NCI-H1694 (cell line): ENCODE data around the gene PIP5K1B.
A peak's percentile ranks its signal among the peaks of the same experiment; 100 is the strongest.

ENCODE experiments used
- DNase-seq: peaks from one replicate; lab custom pipeline; 2025; lab: John Stamatoyannopoulos, UW

The PIP5K1B gene

DNA sequence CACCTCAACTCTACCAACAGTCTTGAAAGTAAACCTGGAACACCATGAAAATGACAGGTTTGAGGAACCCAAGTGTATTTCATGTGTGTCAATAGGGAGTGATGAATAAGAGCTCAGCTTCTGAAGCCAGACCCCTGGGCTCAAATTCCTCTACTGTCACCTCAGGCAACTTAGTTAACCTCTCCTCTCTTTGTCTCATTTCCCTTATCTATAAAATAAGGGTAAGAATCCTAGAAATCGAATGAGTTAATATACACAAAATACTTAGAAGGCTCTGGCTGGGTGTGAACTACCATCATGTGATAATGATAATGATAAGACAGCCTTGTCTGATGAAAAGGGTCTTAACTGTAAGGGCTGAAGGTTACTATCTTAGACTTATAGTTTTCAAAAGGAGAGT lies 66.3 kb downstream of the PIP5K1B start:
- DNase-seq = no peak

DNA sequence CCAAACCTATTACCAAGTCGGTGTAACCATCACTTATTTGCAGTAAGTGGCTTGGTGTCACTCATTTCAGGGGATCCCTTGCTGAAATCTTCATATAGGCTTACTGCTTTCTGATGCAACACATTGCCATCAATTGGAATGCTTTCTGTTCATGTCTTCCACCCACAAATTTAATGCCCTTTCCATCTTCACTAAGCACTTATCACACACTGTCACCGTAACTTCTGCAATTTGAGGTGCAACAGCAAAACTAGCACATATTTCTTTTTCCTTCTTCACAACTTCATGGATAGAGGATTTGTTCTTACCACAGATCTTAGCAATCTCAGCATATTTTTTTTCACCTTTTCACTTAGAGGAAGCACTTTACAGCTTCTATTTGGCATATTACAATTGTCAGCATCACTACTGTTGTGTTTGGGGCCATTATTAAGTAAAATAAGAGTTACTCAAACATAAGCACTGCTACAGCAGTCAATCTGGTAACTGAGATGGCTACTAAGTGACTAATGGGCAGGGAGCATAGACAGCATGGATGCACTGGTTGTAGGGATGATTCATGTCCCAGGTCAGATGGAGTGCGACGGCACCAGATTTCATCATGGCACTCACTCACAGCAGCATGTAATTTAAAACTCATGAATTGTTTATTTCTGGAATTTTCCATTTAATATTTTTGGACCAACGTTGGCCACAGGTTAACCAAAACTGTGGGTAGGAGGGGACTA lies 70.1 kb downstream of the PIP5K1B start:
- no peak for DNase-seq

DNA sequence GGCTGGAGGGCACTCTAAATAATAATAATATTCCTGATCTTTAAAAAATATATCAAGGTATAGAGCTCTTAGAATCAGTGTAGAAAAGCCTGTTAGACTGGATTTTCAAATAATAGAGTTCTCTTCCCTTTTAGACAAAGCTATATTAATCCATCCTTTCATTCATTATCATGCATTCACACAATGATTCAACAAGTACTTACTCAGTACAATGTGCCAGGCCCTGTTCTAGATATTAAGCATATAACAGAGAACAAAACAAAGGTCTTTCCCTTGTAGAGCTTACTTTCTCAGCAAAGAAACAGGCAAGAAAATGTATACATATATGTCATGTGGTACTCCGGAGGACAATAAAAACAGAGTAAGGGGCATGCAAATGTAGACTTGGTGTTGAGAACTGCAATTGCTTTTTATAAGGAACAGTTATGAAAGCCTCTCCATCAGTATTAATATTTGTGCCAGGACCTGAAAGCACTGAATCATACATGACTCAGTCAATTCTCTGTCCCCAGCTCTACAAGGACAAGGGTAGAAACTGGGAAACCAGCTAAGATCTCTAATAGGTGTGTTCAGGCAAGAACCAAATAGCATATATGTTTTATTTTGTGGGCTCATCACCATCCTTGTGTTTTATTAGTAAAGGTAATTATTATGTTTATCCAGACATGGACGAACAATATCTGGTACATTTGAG lies 72.2 kb downstream of the PIP5K1B start:
- DNase-seq = no peak

DNA sequence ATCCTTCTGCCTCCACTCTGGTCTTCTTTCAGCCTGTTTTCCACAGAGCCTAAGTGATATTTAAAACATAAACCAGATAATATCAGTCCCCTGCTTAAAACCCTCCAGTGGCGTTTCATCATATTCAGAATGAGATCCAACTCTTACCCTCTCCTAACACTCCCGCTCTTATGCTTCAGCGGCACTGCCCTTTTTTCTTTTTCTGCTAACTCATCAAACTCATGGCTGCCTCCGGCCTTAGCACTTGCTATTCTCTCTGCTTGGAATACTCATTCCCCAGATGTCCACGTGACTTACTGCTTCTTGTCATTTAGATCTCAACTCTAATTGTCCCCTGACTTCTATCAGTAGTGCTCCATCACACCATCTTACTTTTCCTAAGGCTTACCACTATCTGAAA lies 73.6 kb downstream of the PIP5K1B start:
- DNase-seq = no peak

DNA sequence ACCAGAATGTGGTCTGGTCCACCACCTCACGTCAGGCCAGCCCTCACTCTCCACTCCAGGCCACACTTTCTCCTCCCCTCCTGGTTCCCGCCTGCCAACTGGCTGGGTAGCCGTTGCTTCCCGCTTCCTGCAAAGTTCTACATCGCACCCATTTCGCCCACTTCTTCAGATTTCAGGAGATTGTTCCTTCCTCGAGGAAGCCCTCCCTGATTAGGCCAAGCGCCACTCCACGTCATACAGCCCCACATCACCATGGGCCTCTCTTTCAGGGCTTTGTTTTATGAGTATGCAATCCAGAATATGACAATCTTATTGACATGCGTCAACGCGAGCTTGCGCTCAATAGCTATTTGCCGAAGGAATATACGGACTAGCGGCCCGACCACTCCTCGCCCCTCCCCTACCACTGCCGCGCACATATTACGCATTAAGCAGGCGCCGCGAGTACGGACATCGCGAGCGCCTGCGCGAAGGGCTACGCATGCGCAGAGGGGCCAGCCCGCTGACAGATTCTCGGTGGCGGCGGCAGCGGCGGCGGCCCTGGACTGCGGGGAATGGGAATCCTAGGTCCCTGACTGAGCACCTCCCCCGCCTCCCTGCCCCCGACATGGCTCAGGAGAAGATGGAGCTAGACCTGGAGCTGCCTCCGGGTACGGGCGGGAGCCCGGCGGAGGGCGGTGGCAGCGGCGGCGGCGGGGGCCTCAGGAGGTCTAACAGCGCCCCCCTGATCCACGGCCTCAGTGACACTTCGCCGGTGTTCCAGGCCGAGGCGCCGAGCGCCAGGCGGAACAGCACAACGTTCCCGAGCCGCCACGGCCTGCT lies 74.7 kb downstream of the PIP5K1B start:
- DNase-seq = peak; percentile 73

DNA sequence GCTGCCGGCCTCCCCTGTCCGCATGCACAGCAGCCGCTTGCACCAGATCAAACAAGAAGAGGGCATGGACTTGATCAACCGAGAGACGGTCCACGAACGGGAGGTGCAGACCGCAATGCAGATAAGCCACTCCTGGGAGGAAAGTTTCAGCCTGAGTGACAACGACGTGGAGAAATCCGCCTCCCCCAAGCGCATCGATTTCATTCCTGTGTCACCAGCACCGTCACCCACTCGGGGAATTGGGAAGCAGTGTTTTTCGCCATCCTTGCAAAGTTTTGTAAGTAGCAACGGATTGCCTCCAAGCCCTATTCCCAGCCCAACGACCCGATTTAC lies 75.3 kb downstream of the PIP5K1B start:
- no peak for DNase-seq

DNA sequence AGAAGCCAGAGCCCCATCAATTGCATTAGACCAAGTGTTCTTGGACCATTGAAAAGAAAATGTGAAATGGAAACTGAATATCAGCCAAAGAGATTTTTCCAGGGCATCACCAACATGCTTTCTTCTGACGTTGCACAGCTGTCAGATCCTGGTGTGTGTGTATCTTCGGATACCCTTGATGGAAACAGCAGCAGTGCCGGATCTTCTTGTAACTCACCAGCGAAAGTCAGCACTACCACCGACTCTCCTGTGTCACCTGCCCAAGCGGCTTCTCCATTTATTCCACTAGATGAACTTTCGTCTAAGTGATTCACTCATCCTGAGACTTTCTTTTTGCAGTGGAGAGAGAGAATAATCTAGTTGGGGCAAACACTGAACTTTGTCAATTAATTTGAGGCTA lies 75.7 kb downstream of the PIP5K1B start:
- DNase-seq = no peak

DNA sequence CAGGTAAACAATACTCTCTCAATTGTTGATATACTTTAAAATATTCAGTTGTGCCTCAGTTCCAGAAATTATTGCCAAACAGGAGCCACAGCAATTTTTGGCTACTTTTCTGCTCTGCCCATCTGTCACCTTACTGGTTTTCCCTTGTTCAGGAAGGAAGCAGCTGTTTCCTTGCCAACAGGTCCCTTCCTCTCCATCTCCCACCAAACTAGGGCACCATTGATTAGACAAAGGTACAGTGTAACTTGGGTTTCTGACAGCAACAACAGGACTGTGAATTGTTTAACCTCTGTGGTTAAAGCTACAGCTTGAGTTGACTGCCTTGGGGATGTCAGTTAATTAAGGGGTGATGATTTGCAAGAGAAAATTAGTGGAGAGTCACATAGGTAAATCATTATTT lies 76.9 kb downstream of the PIP5K1B start:
- DNase-seq = no peak

DNA sequence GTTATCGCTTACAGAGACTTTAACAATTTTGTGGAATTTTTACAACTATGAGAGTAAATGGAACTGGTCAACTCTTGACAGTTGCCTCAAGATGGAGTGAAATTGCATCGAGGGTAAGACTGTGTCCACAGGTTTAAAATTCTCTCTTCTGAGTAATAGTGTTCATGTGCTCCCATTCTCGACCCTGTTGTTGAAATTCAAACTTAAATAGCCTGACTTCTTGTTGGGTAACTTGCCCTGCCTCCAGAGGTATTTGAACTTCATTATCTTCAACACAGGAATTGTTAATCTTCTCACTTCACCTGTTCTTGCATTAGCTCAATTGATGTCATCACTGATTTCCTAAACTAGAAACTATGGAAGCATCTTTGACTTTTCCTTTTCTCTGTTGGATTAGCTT lies 77.5 kb downstream of the PIP5K1B start:
- no peak for DNase-seq

DNA sequence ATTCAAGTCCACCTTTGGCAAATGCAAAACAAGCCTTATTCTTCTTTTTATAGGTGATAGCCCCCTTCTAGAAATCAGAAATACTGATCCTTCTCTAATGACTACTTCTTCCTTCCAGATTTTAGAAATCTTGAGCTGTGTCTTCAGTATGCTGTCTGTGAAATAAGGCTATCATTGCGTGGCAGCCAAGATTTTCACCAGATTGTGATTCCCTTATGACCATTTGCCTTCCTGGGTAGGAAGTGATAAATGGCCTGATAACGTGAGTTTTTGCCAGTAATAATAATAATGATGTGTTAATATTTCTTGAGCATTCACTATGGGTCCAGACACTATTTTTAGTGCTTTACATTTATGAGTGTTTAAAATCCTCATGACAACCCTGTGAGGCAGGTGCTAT lies 80.9 kb downstream of the PIP5K1B start:
- DNase-seq = no peak

DNA sequence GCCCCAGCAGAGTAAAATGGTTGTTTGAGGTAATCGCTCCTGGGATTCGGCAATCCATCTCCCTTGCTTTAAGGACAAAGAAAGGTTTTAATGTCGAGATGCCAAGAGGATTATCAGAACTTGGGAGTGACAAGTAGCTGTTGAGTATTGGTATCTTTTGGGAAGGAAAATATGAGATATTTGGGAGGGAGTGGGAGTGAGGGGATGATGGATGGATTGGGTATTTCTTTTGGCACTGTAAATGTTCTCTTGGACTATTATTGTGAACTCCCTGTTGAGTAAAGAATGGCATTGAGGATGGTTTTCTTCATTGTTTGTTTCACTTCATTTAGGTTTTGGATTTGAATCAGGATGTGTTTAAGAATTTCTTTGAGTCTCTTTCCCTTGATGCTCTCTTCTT lies 86.1 kb downstream of the PIP5K1B start:
- DNase-seq = no peak

DNA sequence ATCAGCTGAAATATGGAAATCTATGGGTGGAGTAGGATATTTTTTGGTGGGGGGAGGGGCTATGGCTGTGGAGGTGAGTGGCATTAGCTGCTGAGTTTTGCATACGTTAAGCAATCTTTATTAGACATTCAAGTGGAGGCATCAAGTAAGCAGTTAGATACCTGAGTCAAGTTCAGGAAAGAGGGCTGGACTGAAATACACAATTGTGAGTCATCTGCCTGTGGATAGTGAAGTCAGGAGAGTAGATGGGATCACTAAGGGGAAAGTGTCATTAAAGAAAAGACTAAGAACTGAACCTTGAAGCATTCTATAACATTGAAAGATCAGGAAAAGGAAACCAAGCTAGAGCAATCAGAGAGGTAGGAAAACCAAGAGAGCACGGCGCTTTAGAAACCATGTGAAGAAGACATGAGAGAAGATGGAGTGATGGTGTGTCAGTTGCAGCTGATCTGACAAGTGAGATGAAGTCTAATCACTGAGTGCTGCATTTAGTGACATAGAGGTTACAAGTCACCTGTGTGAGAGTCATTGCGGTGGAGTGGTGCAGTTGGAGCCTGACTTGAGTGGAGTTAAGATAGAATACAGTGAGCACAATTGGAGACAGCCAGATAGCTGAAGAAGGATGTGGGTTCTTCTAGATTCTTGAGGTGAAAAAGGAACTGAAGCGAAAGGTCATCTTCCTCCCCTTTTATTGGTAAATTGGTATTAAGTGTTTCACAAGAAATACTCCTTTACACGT lies 88.7 kb downstream of the PIP5K1B start:
- no peak for DNase-seq

DNA sequence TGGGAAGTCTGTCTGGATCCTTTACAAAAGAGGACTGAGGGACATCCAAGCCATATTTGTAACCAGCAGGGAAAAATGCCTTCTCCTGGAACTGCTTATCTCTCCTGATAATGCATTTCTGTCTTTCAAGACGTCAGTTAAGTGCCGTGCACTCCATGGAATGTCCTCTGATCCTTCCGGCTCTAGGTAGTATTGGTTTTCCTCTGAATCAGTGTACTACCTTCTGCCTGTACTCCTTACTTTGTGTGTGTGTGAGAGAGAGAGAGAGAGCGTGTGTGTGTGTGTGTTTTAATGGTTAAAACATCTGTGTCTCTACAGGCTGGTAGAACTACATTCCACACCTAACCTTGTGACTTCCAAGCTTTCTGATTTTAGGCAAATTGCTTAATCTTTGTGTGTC lies 89.9 kb downstream of the PIP5K1B start:
- DNase-seq = no peak

DNA sequence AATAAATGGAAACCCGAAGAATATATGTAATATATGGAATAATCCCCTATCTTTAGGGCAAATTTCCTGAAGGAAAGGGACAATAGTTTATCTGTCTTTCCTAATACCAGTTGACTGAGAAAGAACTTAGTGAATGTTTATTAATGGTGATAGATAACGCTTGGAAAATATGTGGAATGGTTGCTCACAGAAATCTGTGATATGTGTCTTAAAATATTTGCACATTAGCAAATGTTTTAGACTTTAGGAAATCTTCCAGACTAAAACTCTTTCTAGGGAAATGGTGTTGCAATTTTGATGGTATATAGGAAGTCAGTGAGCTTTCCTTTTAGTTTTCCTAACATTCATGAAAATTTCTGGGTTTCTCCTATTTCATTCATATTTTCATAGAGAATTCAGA lies 90.4 kb downstream of the PIP5K1B start:
- DNase-seq = no peak

DNA sequence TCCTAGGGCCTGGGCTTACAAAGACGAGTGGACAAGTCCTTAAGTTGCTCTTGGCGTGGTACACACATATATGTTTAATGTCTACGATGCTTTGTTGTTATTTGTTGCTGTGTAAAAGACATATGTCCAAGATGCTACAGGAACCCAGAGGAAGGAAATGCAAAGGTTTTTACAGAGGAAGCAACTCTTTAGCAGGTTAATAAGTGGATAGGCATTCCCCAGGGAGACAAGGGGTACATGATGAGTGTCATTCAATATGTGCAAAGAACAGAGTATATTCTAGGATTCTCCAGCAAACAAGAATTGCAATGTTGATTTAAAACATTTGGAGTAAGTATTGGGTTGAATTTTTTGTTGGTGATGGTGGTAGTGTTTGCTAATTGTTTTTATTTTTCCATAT lies 92.1 kb downstream of the PIP5K1B start:
- no peak for DNase-seq

DNA sequence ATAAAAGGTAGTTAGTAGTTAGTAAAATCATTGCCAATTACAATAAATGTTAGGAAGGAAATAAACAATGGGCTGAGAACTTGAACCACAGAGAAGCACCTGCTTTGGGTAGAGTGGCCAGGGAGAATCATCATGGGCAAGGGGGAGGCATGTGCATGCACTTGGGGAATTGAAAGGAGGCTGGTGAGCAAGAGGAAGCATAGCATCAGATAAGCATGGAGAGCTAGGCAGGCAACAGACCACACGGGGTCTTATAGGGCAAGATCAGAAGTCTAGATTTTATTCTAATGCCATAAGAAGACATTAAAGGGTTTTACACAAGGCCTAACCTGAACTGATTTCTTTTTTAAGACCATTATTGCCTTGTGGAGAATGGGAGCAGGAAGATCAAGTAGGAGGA lies 93.4 kb downstream of the PIP5K1B start:
- no peak for DNase-seq

DNA sequence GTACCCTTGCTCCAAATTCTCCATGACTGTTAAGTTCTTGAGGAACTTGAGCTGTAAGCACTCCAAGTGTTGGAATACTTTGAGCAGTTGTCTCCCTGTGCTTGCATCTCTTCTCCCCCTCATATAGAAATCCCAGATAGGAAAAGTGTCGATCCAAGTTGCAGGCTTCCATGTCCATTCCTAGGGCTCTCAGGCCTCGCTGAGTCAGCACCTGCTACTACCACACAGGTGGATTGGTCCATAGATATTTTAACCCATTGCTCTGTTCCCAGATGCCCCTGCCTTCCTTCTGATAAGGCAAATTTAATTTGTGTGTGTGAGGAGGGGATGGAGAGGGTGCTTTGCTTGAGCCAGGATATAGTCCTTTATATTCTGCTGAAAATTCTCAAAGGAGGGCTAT lies 95.8 kb downstream of the PIP5K1B start:
- no peak for DNase-seq

DNA sequence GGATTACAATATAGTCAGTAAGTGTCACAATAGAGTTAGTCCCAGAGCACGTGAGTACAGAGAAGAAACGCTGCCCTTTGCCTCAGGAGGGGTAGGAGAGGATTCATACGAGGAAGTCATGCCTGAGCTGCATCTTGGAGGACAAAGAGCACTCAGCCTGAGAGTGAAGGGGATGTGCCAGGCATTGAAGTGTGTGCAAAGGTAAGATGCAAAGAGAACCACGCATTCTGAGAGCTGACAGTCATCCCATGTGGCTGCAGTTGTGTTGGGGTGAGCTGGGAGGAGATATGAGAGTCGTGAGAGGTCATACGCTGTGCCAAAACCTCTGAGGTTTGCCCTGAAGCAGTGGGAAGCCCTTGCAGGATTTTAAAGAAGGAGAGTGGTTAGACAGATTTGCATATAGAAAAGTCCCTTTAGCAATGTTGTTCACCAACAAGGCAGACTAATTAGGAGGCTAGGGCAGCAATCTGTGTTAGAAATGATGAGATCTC lies 97.5 kb downstream of the PIP5K1B start:
- DNase-seq = no peak

DNA sequence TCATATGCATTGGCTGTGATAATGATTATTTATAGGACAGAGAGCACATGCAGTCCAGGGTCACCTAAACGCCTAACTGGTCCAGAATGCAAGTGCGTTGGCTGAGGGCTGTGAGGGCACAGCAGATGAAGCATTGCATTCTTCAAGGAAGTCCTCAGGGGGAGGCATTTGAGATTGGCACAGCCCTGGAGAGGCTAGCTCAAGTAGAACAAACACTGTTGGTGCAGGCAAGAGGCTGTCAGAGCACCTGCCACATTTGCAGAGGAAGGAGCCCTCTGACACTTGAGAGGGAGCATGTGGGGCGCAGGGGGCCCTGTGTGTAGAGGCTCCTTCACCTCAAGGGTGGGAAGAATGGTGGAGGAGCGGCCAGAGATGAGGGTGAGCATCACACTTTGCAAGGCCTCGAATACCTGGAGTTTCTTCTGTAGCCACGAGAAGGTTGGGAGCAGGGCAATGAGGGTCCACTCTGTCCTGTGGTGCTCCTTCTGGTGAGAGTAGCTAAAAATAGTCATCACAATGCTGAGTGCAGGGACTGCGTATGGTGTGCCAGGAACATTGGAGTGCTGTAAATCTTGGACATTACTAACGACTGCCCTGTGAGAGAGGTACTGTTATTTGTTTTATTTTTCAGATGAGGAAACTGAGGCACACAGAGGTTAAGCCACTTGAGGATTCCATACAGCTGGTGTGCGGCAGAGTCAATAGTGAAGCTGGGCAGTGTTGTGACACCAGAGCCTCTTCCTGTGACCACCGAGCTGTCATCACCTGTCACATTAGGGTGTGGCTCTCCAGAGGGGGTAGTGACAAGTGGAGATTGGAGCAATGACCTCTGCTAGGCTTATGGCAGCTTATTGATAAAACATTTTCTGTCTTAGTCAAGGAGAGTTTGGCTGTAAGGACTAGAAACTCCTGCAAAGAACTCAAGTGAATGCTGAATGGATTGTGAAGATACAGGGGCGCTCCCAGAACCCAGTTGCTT lies 100.2 kb downstream of the PIP5K1B start:
- DNase-seq = no peak

DNA sequence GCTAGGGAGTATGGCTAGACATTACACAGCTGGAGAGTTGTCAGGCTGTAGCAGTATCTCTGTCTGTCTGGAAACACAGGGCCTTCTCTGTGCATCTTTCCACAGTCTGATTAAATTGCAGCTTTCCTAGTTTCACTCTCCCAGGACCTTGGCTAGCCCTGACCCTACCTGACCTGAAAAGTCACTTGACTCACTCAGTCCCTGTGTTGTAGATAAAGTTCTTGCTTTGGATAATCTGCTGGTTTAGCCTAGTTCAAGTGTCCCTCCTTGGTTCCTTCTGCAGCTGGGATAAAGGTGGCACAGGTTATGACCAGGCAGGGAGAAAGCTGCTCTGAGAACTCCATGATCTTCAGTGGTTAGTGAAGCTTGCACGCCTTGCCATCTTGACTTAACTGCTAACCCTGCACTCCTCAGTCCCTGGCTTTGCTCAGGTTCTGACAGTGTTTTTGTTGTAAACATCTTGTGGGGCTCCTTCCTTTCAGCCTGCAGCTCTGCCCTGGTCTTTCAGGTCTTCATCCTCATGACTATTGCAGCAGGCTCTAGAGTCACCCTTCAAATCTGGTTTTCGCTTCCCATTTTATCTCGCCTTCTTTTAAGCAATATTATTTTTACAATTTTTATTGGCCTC lies 101.0 kb downstream of the PIP5K1B start:
- no peak for DNase-seq
